Measurements from ENCODE around the gene ACRV1. TPM values are rescaled to one million over a fixed set of nuclear protein-coding genes. Genes with fewer than 3 reads are reported as not detected.
A peak's percentile ranks its signal among the peaks of the same experiment; 100 is the strongest.

The ACRV1 gene
- total and polyA plus RNA-seq, 2 of the 13 experiments (the other 11 are each of a cell fraction or from before 2014, with no cell fraction given) = not detected

DNA sequence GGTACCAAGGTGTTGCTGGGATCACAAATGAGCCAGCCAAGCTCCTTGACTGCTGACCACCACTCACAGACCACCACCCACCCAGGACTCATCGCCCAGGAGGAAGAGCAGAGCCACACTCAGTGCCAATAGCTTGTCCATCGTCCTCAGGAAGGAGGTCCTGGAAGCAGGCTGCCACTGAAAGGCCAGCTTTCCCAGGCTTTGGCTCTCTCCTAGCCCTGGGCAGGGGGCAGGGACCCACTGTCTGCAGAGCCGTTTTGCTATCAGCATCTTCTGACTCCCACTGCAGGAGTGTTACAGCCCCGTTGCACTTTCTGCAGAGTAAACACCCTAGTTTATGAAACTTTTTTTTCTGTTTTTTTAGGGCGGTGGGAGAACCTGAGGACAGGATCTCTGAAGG lies 12.2 kb upstream of the ACRV1 start:
- 33% methylated on average over 3 of the region's 5 CpGs for WGBS (ENCODE audit: low lambda C conversion rate)
- H3K27ac ChIP-seq (ENCODE audit: extremely low read length, insufficient read depth, low read length) = no peak overlapping the region
- ChIA-PET CTCF (ENCODE audit: low intra/inter-chr PET ratio, low total read pairs) (no interaction called here), POLR2A (no interaction called here)
- H3K4me3 ChIP-seq (replicated peaks in 1 of 3; ENCODE audit: insufficient read depth in 1 of 3, low read depth in 2 of 3, low read length in 3 of 3) = no peak overlapping the region
- no peaks in the 10 kb centered on the region for H3K4me1 ChIP-seq (ENCODE audit: insufficient read depth, low read length)
- no peaks in the 10 kb centered on the region for H3K36me3 ChIP-seq (replicated peaks in 1 of 2; ENCODE audit: control insufficient read depth in 1 of 2, insufficient read depth in 2 of 2, low read length in 2 of 2)
- no peak overlapping the region for H2AFZ ChIP-seq (ENCODE audit: low read length)
- TF ChIP-seq SRSF4 (IDR thresholded peaks at IDR 0.05; ENCODE audit: low read depth, low read length, poor library complexity, severe bottlenecking) (no peak), ZSCAN21 (CRISPR knock-in tag; IDR thresholded peaks at IDR 0.05; ENCODE audit: borderline replicate concordance) (no peak), MBD4 (IDR thresholded peaks at IDR 0.05; ENCODE audit: borderline replicate concordance, low read length) (no peak), CENPX (CRISPR knock-in tag; IDR thresholded peaks at IDR 0.05) (no peak)
- TF ChIP-seq, protein P1, sequence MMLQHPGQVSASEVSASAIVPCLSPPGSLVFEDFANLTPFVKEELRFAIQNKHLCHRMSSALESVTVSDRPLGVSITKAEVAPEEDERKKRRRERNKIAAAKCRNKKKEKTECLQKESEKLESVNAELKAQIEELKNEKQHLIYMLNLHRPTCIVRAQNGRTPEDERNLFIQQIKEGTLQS (CRISPR knock-in tag; IDR thresholded peaks at IDR 0.05) = no peak
- FAIRE-seq (no peak), ATAC-seq (no peak), DNase-seq (ENCODE audit: low spot score) (no peak)
- H3K9me3 ChIP-seq (ENCODE audit: low read length) = no peaks in the 10 kb centered on the region
- no TSS peak for BruUV-seq (replicated peaks)
- H3K27me3 ChIP-seq (ENCODE audit: control insufficient read depth in 1 of 2, insufficient read depth in 2 of 2, low read length in 2 of 2) = 0 out of 5 replicates have a peak, but pooled peaks cover 0 to 4% of the 10 kb centered on the region in 2 experiments
- intact Hi-C loops (cut with micrococcal nuclease; ENCODE audit: unreplicated experiment) (no loop called here), in situ Hi-C loops (cut with HindIII; ENCODE audit: extremely low pct_ligation_motif_present, low pct_unique_long_range_greater_than_20kb) (no loop called here)
- H3K79me2 ChIP-seq (ENCODE audit: insufficient read depth, low read length) = no peaks in the 10 kb centered on the region
- H3K9ac ChIP-seq (ENCODE audit: insufficient read depth, low read depth, low read length) = no peak overlapping the region
- no peaks in the 10 kb centered on the region for H4K20me1 ChIP-seq (ENCODE audit: insufficient read depth, low read length)
- no peak overlapping the region for H3K4me2 ChIP-seq (ENCODE audit: low read depth, low read length)

DNA sequence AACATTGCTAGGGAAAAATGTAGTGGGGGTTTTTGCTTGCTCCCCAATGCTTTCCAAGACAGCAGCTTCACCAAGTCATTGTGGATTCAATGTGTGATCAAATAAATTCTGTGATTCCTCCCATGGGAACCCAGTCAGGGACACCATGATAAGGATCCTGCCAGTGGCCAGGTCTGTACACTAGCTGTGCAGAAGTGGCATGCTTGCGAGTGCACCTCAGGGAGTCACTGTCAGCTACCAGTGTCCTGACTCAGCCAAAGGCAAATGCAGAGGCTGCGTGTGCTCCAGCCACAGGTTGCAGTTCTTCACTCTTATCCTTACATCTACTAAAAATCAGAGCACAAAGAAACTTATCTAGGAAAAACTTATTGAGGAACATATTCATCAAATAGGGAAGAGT lies 9.4 kb upstream of the ACRV1 start:
- no peaks in the 10 kb centered on the region for H3K27me3 ChIP-seq (ENCODE audit: control insufficient read depth in 1 of 2, insufficient read depth in 2 of 2, low read length in 2 of 2)
- no peak overlapping the region for H3K27ac ChIP-seq (ENCODE audit: extremely low read length, insufficient read depth, low read length)
- H3K4me3 ChIP-seq (replicated peaks in 1 of 3; ENCODE audit: insufficient read depth in 1 of 3, low read depth in 2 of 3, low read length in 3 of 3) = no peak overlapping the region
- H3K36me3 ChIP-seq (replicated peaks in 1 of 2; ENCODE audit: control insufficient read depth in 1 of 2, insufficient read depth in 2 of 2, low read length in 2 of 2) = no peaks in the 10 kb centered on the region
- DNase-seq (ENCODE audit: low spot score) (no peak), FAIRE-seq (no peak), ATAC-seq (peak; percentile 57)
- no peak overlapping the region for H3K4me2 ChIP-seq (ENCODE audit: low read depth, low read length)
- 100% methylated on average over 2 of the region's 2 CpGs for WGBS (ENCODE audit: low lambda C conversion rate)
- no peak for TF ChIP-seq ZMAT3 (CRISPR knock-in tag; conservative IDR thresholded peaks at IDR 0.05)
- no peak for TF ChIP-seq ZNF337 (CRISPR knock-in tag; IDR thresholded peaks at IDR 0.05; ENCODE audit: borderline replicate concordance, low read depth)
- TF ChIP-seq NCOA1 (CRISPR knock-in tag; IDR thresholded peaks at IDR 0.05) = no peak
- TF ChIP-seq, protein P2, sequence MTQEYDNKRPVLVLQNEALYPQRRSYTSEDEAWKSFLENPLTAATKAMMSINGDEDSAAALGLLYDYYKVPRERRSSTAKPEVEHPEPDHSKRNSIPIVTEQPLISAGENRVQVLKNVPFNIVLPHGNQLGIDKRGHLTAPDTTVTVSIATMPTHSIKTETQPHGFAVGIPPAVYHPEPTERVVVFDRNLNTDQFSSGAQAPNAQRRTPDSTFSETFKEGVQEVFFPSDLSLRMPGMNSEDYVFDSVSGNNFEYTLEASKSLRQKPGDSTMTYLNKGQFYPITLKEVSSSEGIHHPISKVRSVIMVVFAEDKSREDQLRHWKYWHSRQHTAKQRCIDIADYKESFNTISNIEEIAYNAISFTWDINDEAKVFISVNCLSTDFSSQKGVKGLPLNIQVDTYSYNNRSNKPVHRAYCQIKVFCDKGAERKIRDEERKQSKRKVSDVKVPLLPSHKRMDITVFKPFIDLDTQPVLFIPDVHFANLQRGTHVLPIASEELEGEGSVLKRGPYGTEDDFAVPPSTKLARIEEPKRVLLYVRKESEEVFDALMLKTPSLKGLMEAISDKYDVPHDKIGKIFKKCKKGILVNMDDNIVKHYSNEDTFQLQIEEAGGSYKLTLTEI (CRISPR knock-in tag; conservative IDR thresholded peaks at IDR 0.05) = no peak
- no peak for TF ChIP-seq ZNF333 (CRISPR knock-in tag; IDR thresholded peaks at IDR 0.05; ENCODE audit: borderline replicate concordance)
- CTCF ChIA-PET (ENCODE audit: low intra/inter-chr PET ratio, low total read pairs) = no interaction called here
- no peak overlapping the region for H3K9ac ChIP-seq (ENCODE audit: insufficient read depth, low read depth, low read length)
- H3K4me1 ChIP-seq (ENCODE audit: insufficient read depth, low read length) = no peaks in the 10 kb centered on the region
- POLR2A ChIA-PET = no interaction called here
- no TSS peak for BruUV-seq (replicated peaks)
- H4K20me1 ChIP-seq (ENCODE audit: insufficient read depth, low read length) = no peaks in the 10 kb centered on the region
- in situ Hi-C loops (cut with HindIII; ENCODE audit: extremely low pct_ligation_motif_present, low pct_unique_long_range_greater_than_20kb) = no loop called here
- no peak overlapping the region for H2AFZ ChIP-seq (ENCODE audit: low read length)
- no peaks in the 10 kb centered on the region for H3K79me2 ChIP-seq (ENCODE audit: insufficient read depth, low read length)
- intact Hi-C loops (cut with micrococcal nuclease; ENCODE audit: unreplicated experiment) = no loop called here
- H3K9me3 ChIP-seq (ENCODE audit: low read length) = no peaks in the 10 kb centered on the region

Measured in HepG2 (cell line).